GM12874 (cell line): ENCODE measurements around the gene PRR5L.

ENCODE experiments used
- CTCF ChIP-seq: IDR thresholded peaks from 2 replicates; pipeline ENCODE4 v1.5.1; 2011; ENCODE audit warnings: low read depth, mild to moderate bottlenecking, control low read depth, low read length, moderate library complexity; ENCODE audit not compliant: insufficient read depth

PRR5L gene

GRCh38 chr11:36268337-36268985 is 27.6 kb upstream of the PRR5L start:
- no peak for TF ChIP-seq CTCF

- TF ChIP-seq CTCF: no peak
These were observed 25.4 kb upstream of the PRR5L start for GRCh38 chr11:36270701-36271100.

GRCh38 chr11:36271794-36272407 is 24.2 kb upstream of the PRR5L start:
- no peak for TF ChIP-seq CTCF

- TF ChIP-seq CTCF: no peak
These were observed 23.0 kb upstream of the PRR5L start for GRCh38 chr11:36273110-36273509.

- no peak for TF ChIP-seq CTCF
These were observed 21.7 kb upstream of the PRR5L start for GRCh38 chr11:36274414-36274813.

GRCh38 chr11:36278531-36279282 is 17.4 kb upstream of the PRR5L start:
- TF ChIP-seq CTCF: no peak

- no peak for TF ChIP-seq CTCF
These were observed 15.6 kb upstream of the PRR5L start for GRCh38 chr11:36280531-36280930.
